Adrenal gland (tissue), 12 donors: ENCODE results near the gene KIF6. TPM values are rescaled to one million over a fixed set of nuclear protein-coding genes. Genes with fewer than 3 reads are reported as not detected.

Experiments
- DNase-seq, 7 donors: peaks; one replicate each; pipeline ENCODE4 v3.0.0-alpha.2; 2019 to 2020
- H3K27ac ChIP-seq, 5 donors: fragments of 200-600 bp; sonication (generic) in 4 of 5; 1 replicate in 3 of 5; 2 replicates in 2 of 5; pipeline versions ENCODE4 v1.5.1 to v1.8.0; 2016 to 2020; ENCODE audit warnings: mild to moderate bottlenecking in 1 of 5
- H3K27me3 ChIP-seq: fragments of 200-600 bp; 2 replicates; pipeline ENCODE4 v1.8.0; 2021
- H3K36me3 ChIP-seq, 2 donors: fragments of 200-600 bp; replicated peaks in 1 of 2; 1 replicate in 1 of 2; 2 replicates in 1 of 2; pipeline versions ENCODE4 v1.5.1 to v1.8.0; 2018 to 2022
- H3K4me1 ChIP-seq, 2 donors: fragments of 200-600 bp; replicated peaks in 1 of 2; 1 replicate in 1 of 2; 2 replicates in 1 of 2; pipeline versions ENCODE4 v1.5.1 to v1.8.0; 2018 to 2021
- H3K4me3 ChIP-seq, 4 donors: fragments of 200-600 bp; sonication (generic) in 3 of 4; one replicate each; pipeline ENCODE4 v1.5.1; 2016 to 2018
- H3K9me3 ChIP-seq, 3 donors: fragments of 200-600 bp; sonication (generic) in 1 of 3; replicated peaks in 1 of 3; 1 replicate in 2 of 3; 2 replicates in 1 of 3; pipeline versions ENCODE4 v1.5.1 to v1.8.0; 2016 to 2021
- CTCF ChIP-seq, 6 experiments: fragments of 450-650 bp in 4 of 6; fragments of 200-600 bp in 2 of 6; sonication (generic) in 1 of 6; IDR thresholded peaks; 1 replicate in 5 of 6; 2 replicates in 1 of 6; pipeline versions ENCODE4 v1.5.1 to v1.8.0; 2016 to 2021; ENCODE audit warnings: antibody characterized with exemption in 6 of 6, mild to moderate bottlenecking in 2 of 6, moderate library complexity in 1 of 6
- POLR2A ChIP-seq, 2 donors: fragments of 450-650 bp; IDR thresholded peaks; one replicate each; pipeline ENCODE4 v1.6.1; 2017; ENCODE audit warnings: antibody characterized with exemption in 2 of 2, mild to moderate bottlenecking in 2 of 2, moderate library complexity in 1 of 2
- WGBS, 4 donors: extraction: QIAGEN DNeasy Blood & Tissue Kit in 2 of 4; methylation state at CpG; one replicate each; pipeline versions ENCODE4 v1.1.5 to v1.1.7; 2013 to 2017; 5-methylcytosine and 5-hydroxymethylcytosine counted together
- intact Hi-C, 2 donors: fragments of 100-400 bp; cut with DNase I; formaldehyde crosslinking; loops; one replicate each; pipeline versions ENCODE4 v1.14.1 to v1.15.0; 2022 to 2023
- polyA plus RNA-seq, 3 donors: library from polyadenylated mRNA; stranded (reverse); fragments of 200-250 nt in 2 of 3; fragments of 350-450 nt in 1 of 3; fragmentation: Illumina TruSeq in 1 of 3; extraction: RNeasy Lipid Tissue Mini Kit (QIAGEN cat#74804) in 1 of 3; gene quantifications; one replicate each; pipeline ENCODE4 v1.2.3, GENCODE V29; 2013 to 2014
- total RNA-seq, 9 donors: library from RNA; depleted of rRNA in 4 of 9; stranded (reverse); fragments of >200 nt in 4 of 9; fragments of 120-200 nt in 1 of 9; fragmentation: NEBNext Ultra II Directional in 1 of 9; extraction: Animal tissue kit (Norgen Biotek cat#: 25700) in 1 of 9; gene quantifications; one replicate each; pipeline versions ENCODE4 v1.1.0 to v1.2.4, GENCODE V29; 2013 to 2023
- donor health status: healthy with polysubstance abuse.
- donor health status: Bipolar disorder and iron deficiency.
- donor health status: DM: yes; HTN: yes; CAD: no.
- donor health status: DM: no; HTN: no; CAD: no.
- donor health status: DM: no; HTN: no; CAD: no.
- donor health status: DM: yes; HTN: yes; CAD: no.

The KIF6 gene
- total and polyA plus RNA-seq, 12 donors = 0.52 to 4.2 (median 0.73) TPM

- Histone ChIP-seq H3K27me3 (no peaks in the 10 kb centered on the region), H3K27ac (no peak overlapping the region), H3K4me1 (no peaks in the 10 kb centered on the region), H3K4me3 (no peak overlapping the region), H3K36me3 (no peaks in the 10 kb centered on the region), H3K9me3 (no peaks in the 10 kb centered on the region)
- TF ChIP-seq CTCF (IDR thresholded peaks at IDR 0.05) = no peak
- no peak for TF ChIP-seq POLR2A (IDR thresholded peaks at IDR 0.05)
- intact Hi-C loops = no loop called here
- no peak for DNase-seq
Measured at GRCh38 chr6:39403304-39403703, 321.9 kb downstream of the KIF6 start.

- Histone ChIP-seq H3K27me3 (no peaks in the 10 kb centered on the region), H3K4me3 (no peak overlapping the region), H3K9me3 (no peaks in the 10 kb centered on the region), H3K27ac (no peak overlapping the region), H3K36me3 (no peaks in the 10 kb centered on the region), H3K4me1 (no peaks in the 10 kb centered on the region)
- 70 to 77% (median 74%) methylated on average over 7 of the region's 7 CpGs for WGBS, 4 donors
- no peak for TF ChIP-seq CTCF (IDR thresholded peaks at IDR 0.05)
- TF ChIP-seq POLR2A (IDR thresholded peaks at IDR 0.05) = no peak
- intact Hi-C loops = no loop called here
- DNase-seq = no peak
Measured at GRCh38 chr6:39402239-39402751, 322.9 kb downstream of the KIF6 start.

DNA sequence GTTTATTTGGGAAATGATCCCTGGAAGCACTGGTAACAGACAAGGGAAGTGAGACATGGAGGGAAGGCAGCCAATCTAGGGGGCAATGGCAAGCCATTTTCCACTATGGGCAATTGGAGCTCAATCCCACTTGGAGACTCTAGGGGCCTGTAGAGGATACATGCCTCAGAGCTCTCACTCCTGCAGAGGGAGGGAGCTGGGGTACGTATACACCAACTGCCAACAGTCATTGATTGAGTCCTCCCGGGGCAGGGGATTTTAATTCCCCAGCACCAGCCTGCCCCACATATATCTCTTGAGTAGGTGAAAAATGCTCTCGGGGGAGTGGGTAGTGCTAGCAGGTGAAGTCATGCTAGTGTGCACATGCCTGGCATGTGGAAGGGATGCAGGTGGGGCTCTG, 323.8 kb downstream of the KIF6 start:
- Histone ChIP-seq H3K27ac (no peak overlapping the region), H3K27me3 (no peaks in the 10 kb centered on the region), H3K9me3 (no peaks in the 10 kb centered on the region), H3K4me3 (no peak overlapping the region), H3K4me1 (no peaks in the 10 kb centered on the region), H3K36me3 (no peaks in the 10 kb centered on the region)
- intact Hi-C loops = no loop called here
- DNase-seq = no peak
- 90 to 97% (median 95%) methylated on average over 2 to 3 of the region's 3 CpGs for WGBS, 4 donors
- TF ChIP-seq CTCF (IDR thresholded peaks at IDR 0.05) = no peak
- no peak for TF ChIP-seq POLR2A (IDR thresholded peaks at IDR 0.05)

- no peaks in the 10 kb centered on the region for H3K27me3 ChIP-seq
- intact Hi-C loops = no loop called here
- no peak overlapping the region for H3K4me3 ChIP-seq
- 81 to 96% (median 93%) methylated on average over 3 of the region's 3 CpGs for WGBS, 4 donors
- no peaks in the 10 kb centered on the region for H3K9me3 ChIP-seq
- no peaks in the 10 kb centered on the region for H3K4me1 ChIP-seq
- TF ChIP-seq POLR2A (IDR thresholded peaks at IDR 0.05) = no peak
- TF ChIP-seq CTCF (IDR thresholded peaks at IDR 0.05) = no peak
- no peaks in the 10 kb centered on the region for H3K36me3 ChIP-seq
- no peak for DNase-seq
- no peak overlapping the region for H3K27ac ChIP-seq
Measured at GRCh38 chr6:39400026-39400425, 325.2 kb downstream of the KIF6 start.
